IPS DF 6.9 (cell line): ENCODE measurements around the gene ZNF483.
"Not testable (repeated sequence)": the region's sequence is repeated elsewhere in the genome, so short reads cannot be mapped to it uniquely, and the experiment has no call there.

ENCODE experiments used
- DNase-seq: peaks from one replicate; pipeline ENCODE4 v3.0.0-alpha.2; 2013; ENCODE audit warnings: low read depth, low spot score
- H3K27ac ChIP-seq: one replicate; pipeline ENCODE4 v1.5.1; 2013; ENCODE audit warnings: low read length, control low read depth
- H3K27me3 ChIP-seq: 2 replicates; pipeline ENCODE4 v1.6.1; 2013; ENCODE audit warnings: mild to moderate bottlenecking, low read length; ENCODE audit not compliant: control insufficient read depth, insufficient read depth
- H3K36me3 ChIP-seq: 2 replicates; pipeline ENCODE4 v1.6.1; 2013; ENCODE audit warnings: low read length; ENCODE audit not compliant: control insufficient read depth, insufficient read depth
- H3K4me1 ChIP-seq: 2 replicates; pipeline ENCODE4 v1.6.1; 2013; ENCODE audit warnings: low read length; ENCODE audit not compliant: control insufficient read depth, insufficient read depth
- H3K4me3 ChIP-seq: 2 replicates; pipeline ENCODE4 v1.5.1; 2013; ENCODE audit warnings: mild to moderate bottlenecking, low read length
- H3K9me3 ChIP-seq: 2 replicates; pipeline ENCODE4 v1.6.1; 2013; ENCODE audit warnings: low read length, inconsistent platforms; ENCODE audit not compliant: control insufficient read depth, insufficient read depth
- WGBS: extraction: QIAGEN DNeasy Blood & Tissue Kit; methylation state at CpG from one replicate; pipeline ENCODE4 v1.1.7; 2013; ENCODE audit warnings: mixed read lengths, missing lambda C conversion rate; ENCODE audit not compliant: insufficient read length, insufficient coverage; 5-methylcytosine and 5-hydroxymethylcytosine counted together

The ZNF483 gene

DNA sequence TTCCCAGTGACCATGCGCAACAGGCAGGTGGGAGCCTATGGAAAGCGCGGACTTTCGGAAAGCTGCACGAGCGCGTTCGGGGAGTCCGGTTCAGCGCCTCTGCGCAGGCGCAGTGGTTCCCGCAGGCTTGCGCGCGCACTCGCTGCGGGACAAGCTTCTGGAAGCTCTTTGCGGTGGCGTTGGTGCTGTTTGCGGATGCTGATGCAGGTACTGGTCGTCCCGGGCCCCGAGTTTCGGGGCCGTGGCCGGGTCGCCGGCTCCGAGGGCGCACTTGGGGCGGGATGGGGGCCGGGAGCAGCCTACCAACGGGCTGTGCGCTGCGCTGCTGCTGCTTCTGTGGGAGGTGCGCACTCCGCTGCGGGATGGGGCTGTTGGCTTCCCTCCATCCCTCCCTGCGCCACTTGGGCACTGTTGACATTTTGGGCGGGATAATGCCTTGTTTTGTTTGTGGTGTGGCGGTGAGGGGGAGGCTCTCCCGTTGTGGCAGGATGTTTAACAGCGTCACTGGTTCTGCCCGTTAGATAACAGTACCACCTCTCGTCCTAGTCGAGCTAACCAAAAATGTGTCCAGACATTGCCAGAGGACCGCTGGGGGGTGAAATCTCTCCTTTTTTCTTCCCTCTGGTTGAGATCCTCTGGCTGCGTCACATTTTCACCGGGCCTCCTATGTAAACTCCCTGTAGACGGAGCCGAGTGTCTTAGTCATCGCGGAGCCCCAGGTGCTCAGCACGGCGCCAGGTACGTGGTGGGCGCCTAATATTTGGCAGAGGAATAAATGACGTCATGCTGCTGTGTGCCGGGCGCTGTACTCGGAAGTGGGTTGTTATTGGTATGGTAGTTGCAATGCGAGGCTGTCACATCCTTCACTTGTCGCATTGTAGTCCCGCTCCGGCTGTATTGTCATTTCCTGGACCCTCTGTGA lies at the start of gene ZNF483:
Gene ZNF483, plus strand, starts transcription at position 124 of the 922 bp plus-strand sequence. CDS start 2,217 bp downstream, outside the sequence.
- Histone ChIP-seq H3K36me3 (no peaks in the 10 kb centered on the region), H3K4me1 (peaks cover 5% of the 10 kb centered on the region; the same call in 1 of the 2 replicates), H3K4me3 (peak within 1 kb of the TSS; percentile 68), H3K9me3 (no peaks in the 10 kb centered on the region), H3K27ac (no peak within 1 kb of the TSS), H3K27me3 (no peaks in the 10 kb centered on the region)
- WGBS, result no CpG with 5 or more reads among the region's 66 CpGs
- peak; percentile 90 for DNase-seq

DNA sequence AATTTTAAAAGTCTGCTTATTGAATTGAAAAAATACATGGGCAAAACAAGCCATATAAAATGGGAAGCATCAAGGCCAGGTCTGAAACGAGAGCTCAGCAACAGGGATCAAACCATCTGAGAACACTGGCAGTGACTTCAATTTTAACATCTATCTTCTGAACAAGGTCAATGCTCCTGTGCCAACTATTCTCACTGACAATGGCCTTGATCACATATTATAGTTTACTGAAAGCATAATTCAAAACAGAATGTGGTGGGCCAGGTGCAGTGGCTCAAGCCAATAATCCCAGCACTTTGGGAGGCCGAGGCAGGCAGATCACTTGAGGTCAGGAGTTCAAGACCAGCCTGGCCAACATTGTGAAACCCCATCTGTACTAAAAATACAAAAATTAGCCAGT lies 49.8 kb upstream of the ZNF483 start:
- Histone ChIP-seq H3K9me3 (no peaks in the 10 kb centered on the region), H3K4me1 (peaks cover 2% of the 10 kb centered on the region), H3K27me3 (no peaks in the 10 kb centered on the region), H3K4me3 (no peak overlapping the region), H3K27ac (no peak overlapping the region), H3K36me3 (no peaks in the 10 kb centered on the region)
- no CpG with 5 or more reads among the region's 2 CpGs for WGBS
- no peak for DNase-seq

GRCh38 chr9:111477677-111478076 lies 47.3 kb upstream of the ZNF483 start:
- H3K27ac ChIP-seq, result no peak overlapping the region
- H3K27me3 ChIP-seq, result no peaks in the 10 kb centered on the region
- H3K4me3 ChIP-seq, result no peak overlapping the region
- H3K36me3 ChIP-seq, result no peaks in the 10 kb centered on the region
- WGBS, result no CpG with 5 or more reads among the region's 3 CpGs
- peaks cover 1% of the 10 kb centered on the region; the same call in 1 of the 2 replicates for H3K4me1 ChIP-seq
- H3K9me3 ChIP-seq, result no peaks in the 10 kb centered on the region
- no peak for DNase-seq

GRCh38 chr9:111481885-111482636 lies 42.9 kb upstream of the ZNF483 start:
- no peak for DNase-seq
- Histone ChIP-seq H3K36me3 (no peaks in the 10 kb centered on the region), H3K9me3 (no peaks in the 10 kb centered on the region), H3K4me3 (peak overlapping the region; percentile 99; the same call in 1 of the 2 replicates), H3K27me3 (no peaks in the 10 kb centered on the region), H3K4me1 (peaks cover 1% of the 10 kb centered on the region; the same call in 1 of the 2 replicates), H3K27ac (no peak overlapping the region)
- no CpG with 5 or more reads among the region's 13 CpGs for WGBS

DNA sequence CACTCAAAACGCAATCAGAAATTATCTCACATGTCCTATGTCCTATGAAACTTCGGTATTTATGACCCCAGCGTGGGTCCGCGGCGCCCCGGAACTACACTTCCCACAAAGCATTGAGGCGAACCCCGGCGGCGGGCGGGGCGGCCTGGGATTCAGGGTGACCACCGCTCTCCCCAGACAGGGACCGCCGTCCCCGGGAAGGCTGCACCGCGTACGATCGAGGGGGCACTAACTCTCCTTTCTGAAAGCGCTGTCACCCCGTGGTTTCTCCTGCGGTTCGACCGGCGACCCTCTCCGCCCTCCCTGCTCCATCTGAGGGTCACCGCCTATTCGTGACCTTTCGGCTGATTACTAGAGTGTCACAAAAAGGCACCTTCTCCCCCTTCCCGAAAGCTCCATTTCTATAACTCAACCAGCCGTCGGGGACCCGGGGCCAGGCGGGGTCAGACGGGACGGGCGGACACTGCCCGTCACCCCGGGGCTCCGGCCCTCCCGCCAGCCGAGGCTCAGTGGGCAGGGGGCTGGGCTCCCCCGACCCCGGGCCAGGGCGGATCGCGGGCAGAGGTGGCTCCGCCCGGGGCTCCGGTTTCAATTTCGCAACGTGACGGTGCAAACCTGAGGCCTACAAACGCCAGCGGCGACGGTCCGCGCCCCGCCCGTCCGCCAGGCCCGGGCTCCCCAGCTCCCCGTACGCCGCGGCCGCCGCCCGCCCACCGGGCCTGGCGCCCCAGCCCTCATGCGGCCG lies 42.1 kb upstream of the ZNF483 start:
- whole genome bisulfite sequencing, result no CpG with 5 or more reads among the region's 76 CpGs
- Histone ChIP-seq H3K4me1 (peaks cover 1% of the 10 kb centered on the region; the same call in 1 of the 2 replicates), H3K36me3 (no peaks in the 10 kb centered on the region), H3K4me3 (peak overlapping the region; percentile 99), H3K27ac (no peak overlapping the region), H3K27me3 (no peaks in the 10 kb centered on the region), H3K9me3 (no peaks in the 10 kb centered on the region)
- DNase-seq, result no peak

GRCh38 chr9:111483439-111483857 lies 41.5 kb upstream of the ZNF483 start:
- no peaks in the 10 kb centered on the region for H3K36me3 ChIP-seq
- no peaks in the 10 kb centered on the region for H3K27me3 ChIP-seq
- no peaks in the 10 kb centered on the region for H3K9me3 ChIP-seq
- peak overlapping the region; percentile 99 for H3K4me3 ChIP-seq
- H3K27ac ChIP-seq, result no peak overlapping the region
- peaks cover 1% of the 10 kb centered on the region; the same call in 1 of the 2 replicates for H3K4me1 ChIP-seq
- no CpG with 5 or more reads among the region's 78 CpGs for WGBS
- no peak for DNase-seq

- peak within 1 kb of the TSS; percentile 99 for H3K4me3 ChIP-seq
- H3K4me1 ChIP-seq, result peaks cover 1% of the 10 kb centered on the region; the same call in 1 of the 2 replicates
- no peaks in the 10 kb centered on the region for H3K27me3 ChIP-seq
- no peak within 1 kb of the TSS for H3K27ac ChIP-seq
- no peak for DNase-seq
- H3K9me3 ChIP-seq, result no peaks in the 10 kb centered on the region
- no peaks in the 10 kb centered on the region for H3K36me3 ChIP-seq
- no CpG with 5 or more reads among the region's 101 CpGs for WGBS
These were observed 41.0 kb upstream of the ZNF483 start, which contains the start of gene ECPAS for GRCh38 chr9:111483858-111484571. ECPAS (minus strand) TSS chr9:111484383; CDS start chr9:111472918, 11,465 bp downstream.

DNA sequence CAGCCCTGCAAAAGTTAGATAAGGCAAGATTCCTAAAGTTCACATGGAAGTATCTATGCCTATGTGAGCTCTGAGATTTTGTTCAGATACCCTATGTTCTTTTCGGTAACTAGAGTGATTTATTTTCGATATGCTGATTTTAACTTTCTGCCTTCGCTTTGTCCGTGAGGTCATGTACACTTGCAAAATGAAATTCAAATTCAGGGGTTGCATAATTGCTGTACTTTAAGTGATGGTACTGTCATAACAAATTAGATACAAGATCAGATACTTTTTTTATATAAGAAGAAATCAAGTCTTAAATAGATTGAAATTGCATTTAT lies 40.4 kb upstream of the ZNF483 start:
- peak overlapping the region; percentile 99; the same call in 1 of the 2 replicates for H3K4me3 ChIP-seq
- H3K27ac ChIP-seq, result no peak overlapping the region
- no peaks in the 10 kb centered on the region for H3K36me3 ChIP-seq
- peaks cover 1% of the 10 kb centered on the region; the same call in 1 of the 2 replicates for H3K4me1 ChIP-seq
- DNase-seq, result no peak
- no peaks in the 10 kb centered on the region for H3K27me3 ChIP-seq
- H3K9me3 ChIP-seq, result no peaks in the 10 kb centered on the region
- no CpG with 5 or more reads among the region's 4 CpGs for WGBS

GRCh38 chr9:111497196-111497595 lies 27.8 kb upstream of the ZNF483 start:
- H3K4me1 ChIP-seq, H3K4me3 ChIP-seq, H3K9me3 ChIP-seq, H3K36me3 ChIP-seq, H3K27ac ChIP-seq, H3K27me3 ChIP-seq, DNase-seq: not testable (repeated sequence)
- no CpG with 5 or more reads among the region's 2 CpGs for WGBS
